GM19397 (cell line): ENCODE results near the gene UPP1.
A peak's percentile ranks its signal among the peaks of the same experiment; 100 is the strongest.
"Not testable (repeated sequence)": the region's sequence is repeated elsewhere in the genome, so short reads cannot be mapped to it uniquely, and the experiment has no call there.

ENCODE experiments used
- ATAC-seq: cut with Tn5 transposase; IDR thresholded peaks from one replicate; pipeline ENCODE4 v1.9.1; 2021; ENCODE audit warnings: mild to moderate bottlenecking, moderate library complexity; ENCODE audit not compliant: unreplicated experiment

The UPP1 gene

GRCh38 chr7:48089046-48090003, at the start of gene UPP1:
UPP1 (plus strand) TSS chr7:48089265; CDS start chr7:48094784, 5,519 bp downstream.
- ATAC-seq = peak; percentile 55

- no peak for ATAC-seq
Measured at GRCh38 chr7:48040944-48041652, 48.0 kb upstream of the UPP1 start.

GRCh38 chr7:48041653-48041970, 47.5 kb upstream of the UPP1 start:
- ATAC-seq = no peak

GRCh38 chr7:48042216-48042615, 46.8 kb upstream of the UPP1 start:
- no peak for ATAC-seq

GRCh38 chr7:48042636-48043035, 46.4 kb upstream of the UPP1 start:
- no peak for ATAC-seq

GRCh38 chr7:48045195-48045765, 43.8 kb upstream of the UPP1 start:
- no peak for ATAC-seq

- ATAC-seq = no peak
Measured at GRCh38 chr7:48046458-48046857, 42.6 kb upstream of the UPP1 start.

- no peak for ATAC-seq
Measured at GRCh38 chr7:48048113-48048512, 41.0 kb upstream of the UPP1 start.

GRCh38 chr7:48049850-48050249, 39.2 kb upstream of the UPP1 start:
- no peak for ATAC-seq

GRCh38 chr7:48052748-48053147, 36.3 kb upstream of the UPP1 start:
- no peak for ATAC-seq

- ATAC-seq = no peak
Measured at GRCh38 chr7:48053736-48054135, 35.3 kb upstream of the UPP1 start.

GRCh38 chr7:48058990-48059389, 30.1 kb upstream of the UPP1 start:
- no peak for ATAC-seq

- no peak for ATAC-seq
Measured at GRCh38 chr7:48059706-48060105, 29.4 kb upstream of the UPP1 start.

GRCh38 chr7:48063985-48064384, 25.1 kb upstream of the UPP1 start:
- ATAC-seq = no peak

GRCh38 chr7:48067475-48067874, 21.6 kb upstream of the UPP1 start:
- no peak for ATAC-seq

GRCh38 chr7:48074204-48074654, 14.8 kb upstream of the UPP1 start:
- no peak for ATAC-seq

- ATAC-seq = no peak
Measured at GRCh38 chr7:48077423-48077822, 11.6 kb upstream of the UPP1 start.

GRCh38 chr7:48078470-48078869, 10.6 kb upstream of the UPP1 start:
- ATAC-seq = no peak

- ATAC-seq = not testable (repeated sequence)
Measured at GRCh38 chr7:48082378-48082777, 6.7 kb upstream of the UPP1 start.

GRCh38 chr7:48083114-48083830, 5.8 kb upstream of the UPP1 start:
- no peak for ATAC-seq
